ENCODE measurements around the gene TRIM67.

DNA sequence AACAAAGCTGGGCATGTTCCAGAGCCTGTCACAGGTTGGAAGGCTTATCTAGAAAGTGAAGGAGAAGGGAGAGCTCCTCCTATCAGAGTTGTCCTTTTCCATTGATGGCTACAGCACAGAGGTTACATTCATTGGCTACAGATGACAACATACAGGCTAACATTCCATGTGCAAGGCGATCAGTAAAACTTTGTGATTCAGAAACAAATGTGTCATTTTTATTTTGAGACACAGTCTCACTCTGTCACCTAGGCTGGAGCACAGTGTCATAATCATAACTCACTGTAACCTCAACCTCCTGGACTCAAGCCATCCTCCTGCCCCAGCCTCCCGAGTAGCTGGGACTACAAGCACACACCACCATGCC, 32.6 kb downstream of the TRIM67 start:
- TF ChIP-seq, protein P1, sequence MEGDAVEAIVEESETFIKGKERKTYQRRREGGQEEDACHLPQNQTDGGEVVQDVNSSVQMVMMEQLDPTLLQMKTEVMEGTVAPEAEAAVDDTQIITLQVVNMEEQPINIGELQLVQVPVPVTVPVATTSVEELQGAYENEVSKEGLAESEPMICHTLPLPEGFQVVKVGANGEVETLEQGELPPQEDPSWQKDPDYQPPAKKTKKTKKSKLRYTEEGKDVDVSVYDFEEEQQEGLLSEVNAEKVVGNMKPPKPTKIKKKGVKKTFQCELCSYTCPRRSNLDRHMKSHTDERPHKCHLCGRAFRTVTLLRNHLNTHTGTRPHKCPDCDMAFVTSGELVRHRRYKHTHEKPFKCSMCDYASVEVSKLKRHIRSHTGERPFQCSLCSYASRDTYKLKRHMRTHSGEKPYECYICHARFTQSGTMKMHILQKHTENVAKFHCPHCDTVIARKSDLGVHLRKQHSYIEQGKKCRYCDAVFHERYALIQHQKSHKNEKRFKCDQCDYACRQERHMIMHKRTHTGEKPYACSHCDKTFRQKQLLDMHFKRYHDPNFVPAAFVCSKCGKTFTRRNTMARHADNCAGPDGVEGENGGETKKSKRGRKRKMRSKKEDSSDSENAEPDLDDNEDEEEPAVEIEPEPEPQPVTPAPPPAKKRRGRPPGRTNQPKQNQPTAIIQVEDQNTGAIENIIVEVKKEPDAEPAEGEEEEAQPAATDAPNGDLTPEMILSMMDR (IDR thresholded peaks at IDR 0.05), result no peak
- no peak for TF ChIP-seq EZH2phosphoT487 (IDR thresholded peaks at IDR 0.05)
